Activated T-cell treated with anti-CD3 and anti-CD28 coated beads for 1 hour (primary cell): ENCODE measurements around the gene SLC6A20.

ENCODE experiments used
- DNase-seq: peaks from one replicate; pipeline ENCODE4 v3.0.0-alpha.2; 2020; ENCODE audit warnings: low read depth

Gene SLC6A20

GRCh38 chr3:45719655-45720487, 76.5 kb downstream of the SLC6A20 start:
- no peak for DNase-seq

GRCh38 chr3:45716790-45717336, 79.5 kb downstream of the SLC6A20 start:
- DNase-seq, result no peak

GRCh38 chr3:45715945-45716344, 80.4 kb downstream of the SLC6A20 start:
- no peak for DNase-seq

DNA sequence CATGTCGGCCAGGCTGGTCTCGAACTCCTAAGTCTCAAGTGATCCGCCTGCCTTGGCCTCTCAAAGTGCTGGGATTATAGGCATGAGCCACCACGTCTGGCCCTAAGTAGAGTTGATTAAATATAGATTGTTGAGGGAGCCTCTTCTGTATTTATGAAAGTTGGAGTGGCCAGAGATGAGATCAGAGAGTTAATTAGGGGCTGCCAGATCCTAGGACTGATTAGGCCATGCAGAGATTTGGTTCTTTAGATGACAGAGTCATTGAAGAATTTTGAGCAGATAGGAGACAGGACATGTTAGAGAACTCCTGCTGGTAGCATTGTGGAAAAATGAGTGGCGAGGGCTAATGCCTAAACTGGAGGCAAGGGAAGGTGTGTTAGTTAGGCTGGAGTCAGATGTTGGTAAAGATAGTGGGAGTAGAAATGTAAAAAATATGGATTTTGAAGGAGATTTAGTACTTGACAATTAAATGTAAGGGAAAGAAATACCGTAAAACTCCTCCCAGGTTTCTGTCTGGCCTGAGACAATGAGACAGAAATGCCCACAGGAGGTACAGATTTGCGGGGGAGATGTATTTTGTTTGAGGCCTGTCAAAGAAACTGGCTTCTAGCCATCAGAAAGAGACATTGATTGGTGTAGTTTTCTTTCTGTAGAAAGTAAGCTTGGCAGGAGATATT, 83.8 kb downstream of the SLC6A20 start:
- no peak for DNase-seq

DNA sequence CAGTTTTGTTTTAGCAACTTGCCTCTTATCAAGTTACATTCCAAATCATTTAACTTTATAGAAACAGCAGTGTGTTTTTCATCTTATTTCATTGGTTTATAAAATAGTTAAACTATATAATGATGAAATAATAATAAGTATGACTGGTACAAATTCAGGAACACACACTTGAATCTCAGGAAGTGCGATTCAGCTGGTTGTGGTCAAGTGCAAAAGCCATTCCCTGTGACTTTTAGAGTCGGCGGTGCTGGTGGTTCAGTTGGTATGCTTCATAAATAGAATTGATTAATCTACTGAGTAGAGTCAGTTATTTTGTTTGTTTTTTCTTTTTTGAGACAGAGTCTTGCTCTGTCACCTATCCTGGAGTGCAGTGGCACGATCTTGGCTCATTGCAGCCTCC, 84.4 kb downstream of the SLC6A20 start:
- no peak for DNase-seq

GRCh38 chr3:45705839-45706808, 90.2 kb downstream of the SLC6A20 start:
- no peak for DNase-seq
